ENCODE results near the gene FARS2. TPM values are rescaled to one million over a fixed set of nuclear protein-coding genes. Genes with fewer than 3 reads are reported as not detected.

FARS2 gene
- total RNA-seq, 1 donor from 2014 or later, result 19.9 TPM

DNA sequence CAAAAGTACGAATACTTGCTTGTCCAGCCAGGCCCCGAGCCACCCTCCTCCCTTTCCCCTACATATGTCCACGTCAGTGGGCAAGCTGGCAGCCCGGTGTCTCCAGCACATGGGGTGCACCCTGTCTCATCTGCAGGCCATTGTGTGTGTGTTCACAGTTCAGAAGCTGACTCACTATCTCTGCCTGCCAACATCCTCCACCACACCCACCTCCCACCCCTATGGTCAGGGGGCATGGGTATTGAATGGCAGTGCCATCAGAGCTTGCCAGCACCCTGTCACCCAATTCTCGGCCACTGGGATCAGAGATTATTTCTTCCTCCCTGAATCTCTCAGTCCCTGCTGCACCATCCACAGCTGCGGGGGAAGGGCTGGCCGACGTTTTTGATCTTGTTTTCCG lies 195.7 kb downstream of the FARS2 start:
- Mint-ChIP-seq H3K4me1 (no peaks in the 10 kb centered on the region), H3K36me3 (peaks cover 7% of the 10 kb centered on the region), H3K27ac (no peak overlapping the region), H3K9me3 (peaks cover 7% of the 10 kb centered on the region), H3K4me3 (no peak overlapping the region), H3K27me3 (ENCODE audit: low read depth) (no peaks in the 10 kb centered on the region)
- DNase-seq (ENCODE audit: low spot score in 2 of 2, unreplicated experiment in 2 of 2), result no peak
- TF ChIP-seq, protein P1, sequence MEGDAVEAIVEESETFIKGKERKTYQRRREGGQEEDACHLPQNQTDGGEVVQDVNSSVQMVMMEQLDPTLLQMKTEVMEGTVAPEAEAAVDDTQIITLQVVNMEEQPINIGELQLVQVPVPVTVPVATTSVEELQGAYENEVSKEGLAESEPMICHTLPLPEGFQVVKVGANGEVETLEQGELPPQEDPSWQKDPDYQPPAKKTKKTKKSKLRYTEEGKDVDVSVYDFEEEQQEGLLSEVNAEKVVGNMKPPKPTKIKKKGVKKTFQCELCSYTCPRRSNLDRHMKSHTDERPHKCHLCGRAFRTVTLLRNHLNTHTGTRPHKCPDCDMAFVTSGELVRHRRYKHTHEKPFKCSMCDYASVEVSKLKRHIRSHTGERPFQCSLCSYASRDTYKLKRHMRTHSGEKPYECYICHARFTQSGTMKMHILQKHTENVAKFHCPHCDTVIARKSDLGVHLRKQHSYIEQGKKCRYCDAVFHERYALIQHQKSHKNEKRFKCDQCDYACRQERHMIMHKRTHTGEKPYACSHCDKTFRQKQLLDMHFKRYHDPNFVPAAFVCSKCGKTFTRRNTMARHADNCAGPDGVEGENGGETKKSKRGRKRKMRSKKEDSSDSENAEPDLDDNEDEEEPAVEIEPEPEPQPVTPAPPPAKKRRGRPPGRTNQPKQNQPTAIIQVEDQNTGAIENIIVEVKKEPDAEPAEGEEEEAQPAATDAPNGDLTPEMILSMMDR (IDR thresholded peaks at IDR 0.05; ENCODE audit: unreplicated experiment), result no peak

DNA sequence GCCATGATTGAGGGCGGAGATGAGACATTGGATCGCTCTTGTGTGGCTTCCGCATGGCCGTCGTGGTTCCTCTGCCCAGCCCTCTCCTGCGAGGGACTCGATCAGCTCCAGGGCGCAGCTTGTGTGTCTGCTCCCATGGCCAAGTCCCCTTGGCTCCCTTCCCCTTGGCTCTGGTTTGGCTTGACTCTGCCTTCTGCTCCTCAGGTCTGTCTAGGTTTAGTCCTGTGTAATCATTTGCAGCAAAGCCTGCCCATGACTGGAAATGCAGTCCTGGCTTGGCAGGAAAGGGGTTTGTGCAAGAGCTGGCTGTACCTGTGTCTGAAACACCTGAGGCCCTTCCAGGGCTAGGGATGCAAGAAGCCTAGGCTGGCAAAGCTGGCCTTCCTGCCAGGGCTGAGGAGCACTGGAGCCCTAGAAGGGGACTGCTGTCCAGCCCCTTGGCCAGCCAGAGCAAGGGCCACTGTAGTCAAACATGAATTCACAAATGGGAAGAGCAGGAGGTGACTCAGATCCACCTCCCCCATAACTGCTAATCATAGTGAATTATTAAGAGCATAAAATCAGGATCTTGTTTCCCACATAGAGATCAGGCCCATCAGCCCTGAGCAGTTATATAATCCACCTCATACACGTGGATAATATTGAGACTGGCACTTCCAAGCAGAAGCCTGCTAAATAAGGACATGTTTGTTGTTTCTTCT lies 196.8 kb downstream of the FARS2 start:
- Mint-ChIP-seq H3K9me3 (peaks cover 7% of the 10 kb centered on the region), H3K27ac (no peak overlapping the region), H3K36me3 (peaks cover 9% of the 10 kb centered on the region), H3K27me3 (ENCODE audit: low read depth) (no peaks in the 10 kb centered on the region), H3K4me3 (no peak overlapping the region), H3K4me1 (no peaks in the 10 kb centered on the region)
- TF ChIP-seq, protein P1 (IDR thresholded peaks at IDR 0.05; ENCODE audit: unreplicated experiment), result no peak
- DNase-seq (ENCODE audit: low spot score in 2 of 2, unreplicated experiment in 2 of 2), result no peak

DNA sequence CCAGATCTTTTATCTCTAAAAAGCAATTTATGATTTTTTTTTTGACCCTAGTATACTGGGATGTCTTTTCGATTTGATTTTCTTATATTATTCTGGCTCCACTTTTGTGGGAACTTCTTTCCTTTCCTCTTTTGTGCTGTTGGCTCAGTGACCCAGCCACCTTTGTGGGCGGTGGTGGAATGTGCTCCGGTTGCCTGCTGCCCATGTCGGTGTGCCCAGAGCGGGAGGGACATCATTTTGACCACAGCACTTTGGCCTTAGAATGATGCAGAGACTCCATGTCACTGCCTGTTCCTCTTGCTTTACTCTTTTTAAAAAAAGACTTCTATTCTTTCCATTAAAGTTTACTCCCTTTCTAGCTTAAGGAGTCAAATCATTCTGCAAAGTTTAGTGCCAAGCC lies 198.0 kb downstream of the FARS2 start:
- Mint-ChIP-seq H3K27ac (no peak overlapping the region), H3K27me3 (ENCODE audit: low read depth) (no peaks in the 10 kb centered on the region), H3K36me3 (peaks cover 9% of the 10 kb centered on the region), H3K4me3 (no peak overlapping the region), H3K4me1 (no peaks in the 10 kb centered on the region), H3K9me3 (peaks cover 7% of the 10 kb centered on the region)
- no peak for DNase-seq (ENCODE audit: low spot score in 2 of 2, unreplicated experiment in 2 of 2)
- TF ChIP-seq, protein P1 (IDR thresholded peaks at IDR 0.05; ENCODE audit: unreplicated experiment), result no peak

DNA sequence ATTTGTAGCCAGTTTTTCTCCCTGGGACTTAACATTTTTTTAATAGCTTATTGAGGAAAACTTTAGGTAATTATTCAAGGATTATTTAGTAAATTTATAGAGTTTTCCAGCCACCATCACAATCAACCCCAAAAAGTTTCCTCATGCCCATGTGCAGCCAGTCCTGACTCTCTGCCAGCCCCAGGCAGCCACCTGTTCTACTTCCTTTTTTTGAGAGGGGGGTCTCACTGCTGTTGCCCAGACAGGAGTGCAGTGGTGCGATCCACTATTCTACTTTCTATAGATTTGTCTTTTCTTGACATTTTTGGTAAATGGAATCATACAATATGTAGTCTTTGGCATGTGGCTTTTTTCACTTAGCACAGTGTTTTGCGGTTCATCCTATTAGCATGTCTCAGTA lies 200.1 kb downstream of the FARS2 start:
- TF ChIP-seq, protein P1 (IDR thresholded peaks at IDR 0.05; ENCODE audit: unreplicated experiment), result no peak
- Mint-ChIP-seq H3K27ac (no peak overlapping the region), H3K4me1 (no peaks in the 10 kb centered on the region), H3K27me3 (ENCODE audit: low read depth) (no peaks in the 10 kb centered on the region), H3K36me3 (peaks cover 9% of the 10 kb centered on the region), H3K4me3 (no peak overlapping the region), H3K9me3 (peaks cover 7% of the 10 kb centered on the region)
- DNase-seq (ENCODE audit: low spot score in 2 of 2, unreplicated experiment in 2 of 2), result no peak

DNA sequence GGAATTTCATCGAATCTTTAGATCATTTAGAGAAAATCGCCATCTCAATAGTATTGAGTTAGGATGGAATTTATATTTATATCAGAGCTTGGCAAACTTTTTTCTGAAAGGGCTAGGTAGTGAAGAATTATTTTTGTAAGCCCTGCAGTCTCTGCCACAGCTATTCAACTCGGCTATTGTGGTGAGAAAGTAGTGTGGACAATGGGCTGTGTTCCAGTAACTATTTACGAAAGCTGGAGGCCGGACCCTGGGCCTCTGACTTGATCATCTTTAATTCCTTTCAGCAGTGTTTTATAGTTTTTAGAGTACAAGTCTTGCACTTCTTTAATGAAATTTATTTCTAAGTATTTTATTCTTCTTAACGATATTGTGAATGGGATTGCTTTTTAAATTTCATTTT lies 201.5 kb downstream of the FARS2 start:
- Mint-ChIP-seq H3K36me3 (peaks cover 9% of the 10 kb centered on the region), H3K27ac (no peak overlapping the region), H3K4me1 (no peaks in the 10 kb centered on the region), H3K9me3 (peaks cover 7% of the 10 kb centered on the region), H3K4me3 (no peak overlapping the region), H3K27me3 (ENCODE audit: low read depth) (no peaks in the 10 kb centered on the region)
- TF ChIP-seq, protein P1 (IDR thresholded peaks at IDR 0.05; ENCODE audit: unreplicated experiment), result no peak
- DNase-seq (ENCODE audit: low spot score in 2 of 2, unreplicated experiment in 2 of 2), result no peak

Data from mesothelial cell of epicardium (in vitro differentiated cells).